OCI-LY3 (cell line): ENCODE measurements around the gene RAB6A.

ENCODE experiments used
- H2AFZ ChIP-seq: fragments of 200-600, 300-600 bp; shearing (Covaris generic); 2 replicates; pipeline ENCODE4 v1.6.0; 2014; ENCODE audit warnings: antibody characterized with exemption, low read depth, low read length
- H3K27ac ChIP-seq: fragments of 200-600, 300-600 bp; sonication (generic); 2 replicates; pipeline ENCODE4 v1.5.1; 2014; ENCODE audit warnings: mild to moderate bottlenecking, low read length, moderate library complexity, mixed read lengths
- H3K27me3 ChIP-seq: fragments of 200-600, 300-600 bp; sonication (generic); 2 replicates; pipeline ENCODE4 v1.6.1; 2014; ENCODE audit warnings: low read depth, low read length, mixed read lengths
- H3K36me3 ChIP-seq: fragments of 200-600, 300-600 bp; sonication (generic); replicated peaks from 2 replicates; pipeline ENCODE3; 2014; ENCODE audit warnings: low read depth, low read length, mixed read lengths
- H3K4me1 ChIP-seq: fragments of 300-600, 200-600 bp; sonication (generic); 2 replicates; pipeline ENCODE4 v1.6.1; 2014; ENCODE audit warnings: low read length, mixed read lengths
- H3K4me2 ChIP-seq: fragments of 200-600, 300-600 bp; sonication (generic); 2 replicates; pipeline ENCODE4 v1.6.1; 2014; ENCODE audit warnings: low read length, mixed read lengths
- H3K4me3 ChIP-seq: fragments of 300-600, 200-600 bp; sonication (generic); 2 replicates; pipeline ENCODE4 v1.5.1; 2014; ENCODE audit warnings: antibody characterized with exemption, mild to moderate bottlenecking, low read length, moderate library complexity
- H3K79me2 ChIP-seq: fragments of 300-600, 200-600 bp; shearing (Covaris generic); 2 replicates; pipeline ENCODE4 v1.6.1; 2014; ENCODE audit warnings: mild to moderate bottlenecking, low read length, mixed read lengths
- H3K9ac ChIP-seq: fragments of 300-600, 200-600 bp; shearing (Covaris generic); 2 replicates; pipeline ENCODE4 v1.6.0; 2014; ENCODE audit warnings: mild to moderate bottlenecking, low read length, moderate library complexity
- H3K9me3 ChIP-seq: fragments of 200-600, 300-600 bp; shearing (Covaris generic); 2 replicates; pipeline ENCODE4 v1.6.1; 2014; ENCODE audit warnings: low read length, mixed read lengths; ENCODE audit not compliant: insufficient read depth
- H4K20me1 ChIP-seq: fragments of 200-600, 300-600 bp; sonication (generic); 2 replicates; pipeline ENCODE4 v1.6.1; 2016; ENCODE audit warnings: low read length, mixed read lengths; ENCODE audit not compliant: insufficient read depth
- EZH2phosphoT487 ChIP-seq: fragments of 200-600 bp; shearing (Covaris generic); IDR thresholded peaks from 2 replicates; pipeline ENCODE4 v1.6.1; 2018; ENCODE audit warnings: antibody characterized with exemption, mixed run types, low read depth
- TF ChIP-seq, protein P1 (sequence below): fragments of 200-600, 300-600 bp; sonication (generic); IDR thresholded peaks from 2 replicates; pipeline ENCODE4 v1.5.1; 2014; ENCODE audit warnings: antibody characterized with exemption, low read length, low read depth

Gene RAB6A

GRCh38 chr11:73637012-73637411 lies 123.9 kb downstream of the RAB6A start:
- Histone ChIP-seq H3K79me2 (no peaks in the 10 kb centered on the region), H3K27ac (no peak overlapping the region), H3K9me3 (no peaks in the 10 kb centered on the region), H3K4me1 (no peaks in the 10 kb centered on the region), H3K4me2 (no peak overlapping the region), H4K20me1 (no peaks in the 10 kb centered on the region), H3K27me3 (peaks cover 4% of the 10 kb centered on the region; the same call in 1 of the 2 replicates), H2AFZ (0 out of 2 replicates have a peak overlapping the region, but pooled peaks have one; percentile 26), H3K9ac (no peak overlapping the region), H3K36me3 (no peaks in the 10 kb centered on the region), H3K4me3 (no peak overlapping the region)
- TF ChIP-seq EZH2phosphoT487: no peak
- TF ChIP-seq, protein P1, sequence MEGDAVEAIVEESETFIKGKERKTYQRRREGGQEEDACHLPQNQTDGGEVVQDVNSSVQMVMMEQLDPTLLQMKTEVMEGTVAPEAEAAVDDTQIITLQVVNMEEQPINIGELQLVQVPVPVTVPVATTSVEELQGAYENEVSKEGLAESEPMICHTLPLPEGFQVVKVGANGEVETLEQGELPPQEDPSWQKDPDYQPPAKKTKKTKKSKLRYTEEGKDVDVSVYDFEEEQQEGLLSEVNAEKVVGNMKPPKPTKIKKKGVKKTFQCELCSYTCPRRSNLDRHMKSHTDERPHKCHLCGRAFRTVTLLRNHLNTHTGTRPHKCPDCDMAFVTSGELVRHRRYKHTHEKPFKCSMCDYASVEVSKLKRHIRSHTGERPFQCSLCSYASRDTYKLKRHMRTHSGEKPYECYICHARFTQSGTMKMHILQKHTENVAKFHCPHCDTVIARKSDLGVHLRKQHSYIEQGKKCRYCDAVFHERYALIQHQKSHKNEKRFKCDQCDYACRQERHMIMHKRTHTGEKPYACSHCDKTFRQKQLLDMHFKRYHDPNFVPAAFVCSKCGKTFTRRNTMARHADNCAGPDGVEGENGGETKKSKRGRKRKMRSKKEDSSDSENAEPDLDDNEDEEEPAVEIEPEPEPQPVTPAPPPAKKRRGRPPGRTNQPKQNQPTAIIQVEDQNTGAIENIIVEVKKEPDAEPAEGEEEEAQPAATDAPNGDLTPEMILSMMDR: no peak

DNA sequence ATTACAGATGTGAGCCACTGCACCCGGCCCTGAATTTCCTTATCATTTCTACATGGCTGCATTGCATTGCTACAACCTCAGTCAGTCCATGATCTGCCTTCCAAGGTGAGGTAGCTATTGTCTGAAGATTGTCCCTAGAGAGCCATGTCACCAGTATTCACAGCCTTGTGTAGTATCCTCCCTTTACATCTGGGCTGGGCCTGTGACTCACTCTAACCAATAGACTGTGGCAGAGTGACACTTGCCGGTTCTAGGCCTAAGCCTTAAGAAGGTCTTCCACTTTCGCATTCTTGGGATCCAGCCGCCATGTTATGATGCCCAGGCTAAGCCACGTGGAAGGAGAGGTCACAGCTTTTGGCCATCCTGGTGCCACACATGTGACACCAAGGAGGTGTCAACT lies 124.6 kb downstream of the RAB6A start:
- no peak for TF ChIP-seq EZH2phosphoT487
- TF ChIP-seq, protein P1: no peak
- peaks cover 4% of the 10 kb centered on the region; the same call in 1 of the 2 replicates for H3K27me3 ChIP-seq
- H3K9ac ChIP-seq: no peak overlapping the region
- H4K20me1 ChIP-seq: no peaks in the 10 kb centered on the region
- no peaks in the 10 kb centered on the region for H3K9me3 ChIP-seq
- no peaks in the 10 kb centered on the region for H3K36me3 ChIP-seq
- no peak overlapping the region for H3K27ac ChIP-seq
- no peaks in the 10 kb centered on the region for H3K79me2 ChIP-seq
- H3K4me3 ChIP-seq: no peak overlapping the region
- no peak overlapping the region for H2AFZ ChIP-seq
- no peaks in the 10 kb centered on the region for H3K4me1 ChIP-seq
- no peak overlapping the region for H3K4me2 ChIP-seq

GRCh38 chr11:73635721-73636120 lies 125.2 kb downstream of the RAB6A start:
- Histone ChIP-seq H3K4me2 (no peak overlapping the region), H2AFZ (no peak overlapping the region)

DNA sequence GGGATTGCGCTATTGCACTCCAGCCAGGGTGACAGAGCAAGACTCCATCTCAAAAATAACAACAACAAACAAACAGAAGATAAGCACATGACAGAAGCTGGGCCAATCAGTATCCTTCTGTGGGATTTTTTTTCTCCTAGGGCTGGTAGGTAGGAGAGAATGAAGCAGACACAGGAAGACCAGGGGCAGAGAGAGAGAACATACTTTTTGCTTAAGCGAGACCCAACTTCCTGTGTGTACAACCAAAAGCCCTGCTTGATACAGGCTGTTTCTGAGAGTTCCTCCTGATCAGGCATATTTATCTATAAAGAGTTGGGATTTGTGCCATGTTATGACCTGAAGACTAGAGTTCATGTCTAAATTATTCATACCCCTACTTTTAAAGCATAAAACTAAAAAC lies 126.9 kb downstream of the RAB6A start:
- H3K4me3 ChIP-seq: no peak overlapping the region
- H3K36me3 ChIP-seq: no peaks in the 10 kb centered on the region
- no peak overlapping the region for H3K9ac ChIP-seq
- H3K9me3 ChIP-seq: no peaks in the 10 kb centered on the region
- no peak overlapping the region for H2AFZ ChIP-seq
- no peaks in the 10 kb centered on the region for H3K4me1 ChIP-seq
- H3K4me2 ChIP-seq: no peak overlapping the region
- no peaks in the 10 kb centered on the region for H3K79me2 ChIP-seq
- no peaks in the 10 kb centered on the region for H4K20me1 ChIP-seq
- H3K27me3 ChIP-seq: no peaks in the 10 kb centered on the region
- H3K27ac ChIP-seq: no peak overlapping the region
- no peak for TF ChIP-seq EZH2phosphoT487
- TF ChIP-seq, protein P1: no peak

More at GRCh38 chr11:73635721-73636120, 125.2 kb downstream of the RAB6A start:
- no peak for TF ChIP-seq EZH2phosphoT487
- TF ChIP-seq, protein P1: no peak
- Histone ChIP-seq H3K27ac (no peak overlapping the region), H3K4me3 (no peak overlapping the region), H3K79me2 (no peaks in the 10 kb centered on the region), H3K27me3 (peaks cover 3% of the 10 kb centered on the region; the same call in 1 of the 2 replicates), H3K36me3 (no peaks in the 10 kb centered on the region), H3K9ac (no peak overlapping the region), H3K9me3 (no peaks in the 10 kb centered on the region), H3K4me1 (no peaks in the 10 kb centered on the region), H4K20me1 (no peaks in the 10 kb centered on the region)
